Lung microvascular endothelial cell (primary cell): ENCODE results near the gene MARCHF5. TPM values are rescaled to one million over a fixed set of nuclear protein-coding genes. Genes with fewer than 3 reads are reported as not detected.
A peak's percentile ranks its signal among the peaks of the same experiment; 100 is the strongest.

Experiments used
- DNase-seq, 2 donors: peaks; one replicate each; pipeline versions ENCODE4 v3.0.0 to v3.0.0-alpha.2; 2010; ENCODE audit warnings: low read depth in 2 of 2
- total RNA-seq: library from RNA; depleted of rRNA; stranded (reverse); fragments of >200 nt; gene quantifications from 2 replicates; pipeline ENCODE4 v1.2.1, GENCODE V29; 2014

MARCHF5 gene
- 19.4 and 21.6 TPM in 2 replicates for total RNA-seq

- peak; percentile 98 for DNase-seq
Measured at GRCh38 chr10:92290837-92291615, at the start of gene MARCHF5, which contains the start of gene CPEB3. Gene MARCHF5, plus strand, starts transcription at chr10:92291167. Its CDS starts 328 bp downstream, at chr10:92291495. Gene CPEB3, minus strand, starts transcription at chr10:92291078. Its CDS starts 50,728 bp downstream, at chr10:92240350.

GRCh38 chr10:92241501-92241900, 49.5 kb upstream of the MARCHF5 start:
- no peak for DNase-seq

GRCh38 chr10:92242380-92242779, 48.6 kb upstream of the MARCHF5 start:
- no peak for DNase-seq

GRCh38 chr10:92242910-92243671, 47.9 kb upstream of the MARCHF5 start:
- peak; percentile 71 to 79 for DNase-seq

GRCh38 chr10:92244796-92245195, 46.2 kb upstream of the MARCHF5 start:
- DNase-seq: no peak

GRCh38 chr10:92248566-92248965, 42.4 kb upstream of the MARCHF5 start:
- DNase-seq: no peak

- no peak for DNase-seq
Measured at GRCh38 chr10:92263396-92263795, 27.6 kb upstream of the MARCHF5 start.

GRCh38 chr10:92264249-92264648, 26.7 kb upstream of the MARCHF5 start:
- no peak for DNase-seq

- DNase-seq: no peak
Measured at GRCh38 chr10:92265687-92266258, 25.2 kb upstream of the MARCHF5 start.

- DNase-seq: no peak
Measured at GRCh38 chr10:92267343-92267742, 23.6 kb upstream of the MARCHF5 start.

- DNase-seq: no peak
Measured at GRCh38 chr10:92268748-92269147, 22.2 kb upstream of the MARCHF5 start.

GRCh38 chr10:92274071-92274470, 16.9 kb upstream of the MARCHF5 start:
- DNase-seq: no peak

GRCh38 chr10:92278996-92279696, 11.8 kb upstream of the MARCHF5 start:
- DNase-seq: peak; percentile 32 to 43

- DNase-seq: peak in 1 of 2 donors; percentile 38
Measured at GRCh38 chr10:92284112-92284704, 6.8 kb upstream of the MARCHF5 start.

GRCh38 chr10:92290076-92290836, 711 bp upstream of the MARCHF5 start:
- peak; percentile 54 to 64 for DNase-seq

- DNase-seq: no peak
Measured at GRCh38 chr10:92291616-92291865, 574 bp downstream of the MARCHF5 start.

GRCh38 chr10:92291921-92292845, 1.2 kb downstream of the MARCHF5 start:
- peak; percentile 74 to 75 for DNase-seq

- no peak for DNase-seq
Measured at GRCh38 chr10:92298487-92298886, 7.5 kb downstream of the MARCHF5 start.

- no peak for DNase-seq
Measured at GRCh38 chr10:92303096-92303495, 12.1 kb downstream of the MARCHF5 start.

GRCh38 chr10:92304061-92304460, 13.1 kb downstream of the MARCHF5 start:
- no peak for DNase-seq
